RWPE1 (cell line): Measurements from ENCODE around the gene ARHGAP35.

Source experiments
- CTCF ChIA-PET: fragments of 350-600 bp; sonication (Branson Sonifier 250); formaldehyde crosslinking; extraction: SDS; loops from one replicate; lab custom pipeline; 2021; lab: Yijun Ruan, JAX
- POLR2A ChIA-PET: fragments of 400-600 bp; formaldehyde crosslinking; extraction: SDS; loops from one replicate; lab custom pipeline; 2020; ENCODE audit warnings: antibody characterized with exemption; ENCODE audit not compliant: low non-redundant PET; lab: Yijun Ruan, JAX
- DNase-seq: peaks from one replicate; pipeline ENCODE4 v3.0.0; 2012; ENCODE audit warnings: low spot score
- H3K27ac ChIP-seq: fragments of 450-650 bp; 2 replicates; pipeline ENCODE4 v1.5.1; 2017
- TF ChIP-seq, protein P1 (sequence below): fragments of 450-650 bp; conservative IDR thresholded peaks from 2 replicates; pipeline ENCODE4 v1.5.1; 2017; ENCODE audit warnings: low read depth, mild to moderate bottlenecking

The ARHGAP35 gene

DNA sequence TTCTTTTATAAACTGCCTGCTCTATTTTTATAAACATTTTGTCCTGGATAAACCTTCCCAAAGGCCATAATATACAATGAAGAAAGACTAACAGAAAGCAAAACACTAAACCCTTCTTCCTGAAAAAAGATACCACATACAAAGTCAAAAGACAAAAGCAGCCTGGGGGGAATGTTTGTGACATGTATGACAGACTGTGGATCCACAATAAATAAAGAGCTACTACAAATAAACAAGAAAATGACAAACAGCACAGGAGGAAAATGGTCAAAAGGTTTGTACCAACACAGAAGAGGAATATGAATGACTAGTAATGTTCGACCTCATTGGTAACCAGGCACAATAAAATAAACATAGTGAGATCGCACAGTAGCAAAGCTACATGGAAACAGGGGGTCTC lies 29.9 kb upstream of the ARHGAP35 start:
- TF ChIP-seq, protein P1, sequence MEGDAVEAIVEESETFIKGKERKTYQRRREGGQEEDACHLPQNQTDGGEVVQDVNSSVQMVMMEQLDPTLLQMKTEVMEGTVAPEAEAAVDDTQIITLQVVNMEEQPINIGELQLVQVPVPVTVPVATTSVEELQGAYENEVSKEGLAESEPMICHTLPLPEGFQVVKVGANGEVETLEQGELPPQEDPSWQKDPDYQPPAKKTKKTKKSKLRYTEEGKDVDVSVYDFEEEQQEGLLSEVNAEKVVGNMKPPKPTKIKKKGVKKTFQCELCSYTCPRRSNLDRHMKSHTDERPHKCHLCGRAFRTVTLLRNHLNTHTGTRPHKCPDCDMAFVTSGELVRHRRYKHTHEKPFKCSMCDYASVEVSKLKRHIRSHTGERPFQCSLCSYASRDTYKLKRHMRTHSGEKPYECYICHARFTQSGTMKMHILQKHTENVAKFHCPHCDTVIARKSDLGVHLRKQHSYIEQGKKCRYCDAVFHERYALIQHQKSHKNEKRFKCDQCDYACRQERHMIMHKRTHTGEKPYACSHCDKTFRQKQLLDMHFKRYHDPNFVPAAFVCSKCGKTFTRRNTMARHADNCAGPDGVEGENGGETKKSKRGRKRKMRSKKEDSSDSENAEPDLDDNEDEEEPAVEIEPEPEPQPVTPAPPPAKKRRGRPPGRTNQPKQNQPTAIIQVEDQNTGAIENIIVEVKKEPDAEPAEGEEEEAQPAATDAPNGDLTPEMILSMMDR = no peak
- CTCF ChIA-PET = interaction anchor here (0.6 to 1.0 kb wide), 2 partner anchors 9 to 15 kb away, joined by 4 read pairs; no protein-coding TSS in a partner anchor
- DNase-seq = no peak
- POLR2A ChIA-PET = interaction anchor here (0.7 kb wide), 1 partner anchor 101 kb away, joined by 5 read pairs; no protein-coding TSS in a partner anchor
- H3K27ac ChIP-seq = no peak overlapping the region

DNA sequence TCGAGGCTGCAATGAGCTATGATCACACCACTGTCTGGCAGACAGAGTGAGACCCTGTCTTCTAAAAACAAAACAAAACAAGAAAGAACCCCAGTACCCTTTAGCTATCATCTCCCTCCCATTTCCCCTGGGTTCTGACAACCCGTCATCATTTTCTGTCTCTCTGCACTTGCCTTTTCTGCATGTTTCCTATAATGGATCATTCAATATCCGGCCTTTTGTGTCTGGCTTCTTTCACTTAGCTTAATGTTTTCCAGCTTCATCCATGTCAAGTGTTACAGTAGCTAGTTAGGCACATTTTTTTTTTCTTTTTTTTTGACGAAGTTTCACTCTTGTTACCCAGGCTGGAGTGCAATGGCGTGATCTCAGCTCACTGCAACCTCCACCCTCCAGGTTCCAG lies 26.7 kb upstream of the ARHGAP35 start:
- POLR2A ChIA-PET = interaction anchor here (0.6 kb wide), 1 partner anchor 46 kb away, joined by 3 read pairs; no protein-coding TSS in a partner anchor
- DNase-seq = no peak
- peak overlapping the region; percentile 33 for H3K27ac ChIP-seq
- TF ChIP-seq, protein P1 = no peak
- CTCF ChIA-PET = interaction anchor here (0.6 to 0.7 kb wide), 2 partner anchors 23 to 429 kb away, joined by 4 to 5 read pairs; no protein-coding TSS in a partner anchor

DNA sequence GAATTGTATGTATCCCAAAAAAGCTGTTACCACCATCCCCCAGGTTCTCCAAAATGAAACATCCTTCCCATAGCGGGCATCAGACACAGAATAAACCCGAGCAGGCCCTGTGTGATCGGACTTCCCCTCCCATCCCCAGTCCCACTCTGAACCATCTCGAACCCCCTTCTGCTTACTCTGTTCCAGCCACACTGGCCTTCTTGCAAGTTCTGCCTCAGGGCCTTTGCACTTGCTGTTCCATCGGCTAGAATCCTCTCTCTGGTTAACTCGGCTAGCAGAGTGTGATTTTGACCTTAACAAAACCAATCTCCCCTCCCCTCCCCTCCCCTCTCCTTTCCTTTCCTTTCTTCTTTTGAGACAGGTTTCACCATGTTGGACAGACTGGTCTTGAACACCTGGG lies 25.8 kb upstream of the ARHGAP35 start:
- no peak overlapping the region for H3K27ac ChIP-seq
- DNase-seq = no peak
- TF ChIP-seq, protein P1 = no peak
- ChIA-PET POLR2A (no interaction called here), CTCF (no interaction called here)

DNA sequence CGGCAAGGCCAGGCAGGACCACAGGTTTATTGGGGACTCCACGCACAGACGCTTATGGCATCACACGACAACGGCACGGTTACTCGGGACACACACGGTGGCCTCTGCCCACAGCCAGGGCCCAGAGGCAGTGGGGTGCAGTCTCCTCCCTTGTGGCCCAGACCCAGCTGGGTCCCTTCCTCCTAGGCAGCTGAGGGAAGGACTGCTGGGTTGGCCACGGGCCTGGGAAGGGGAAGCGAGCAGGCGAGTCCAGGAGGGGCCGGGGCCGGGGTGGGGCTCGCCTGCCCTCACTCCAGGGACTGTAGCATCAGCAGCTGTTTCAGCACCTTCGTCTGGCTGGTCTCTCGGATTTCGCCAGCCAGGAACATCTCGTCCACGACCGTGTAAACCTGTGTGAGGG lies 22.6 kb upstream of the ARHGAP35 start:
- ChIA-PET POLR2A (no interaction called here), CTCF (no interaction called here)

DNA sequence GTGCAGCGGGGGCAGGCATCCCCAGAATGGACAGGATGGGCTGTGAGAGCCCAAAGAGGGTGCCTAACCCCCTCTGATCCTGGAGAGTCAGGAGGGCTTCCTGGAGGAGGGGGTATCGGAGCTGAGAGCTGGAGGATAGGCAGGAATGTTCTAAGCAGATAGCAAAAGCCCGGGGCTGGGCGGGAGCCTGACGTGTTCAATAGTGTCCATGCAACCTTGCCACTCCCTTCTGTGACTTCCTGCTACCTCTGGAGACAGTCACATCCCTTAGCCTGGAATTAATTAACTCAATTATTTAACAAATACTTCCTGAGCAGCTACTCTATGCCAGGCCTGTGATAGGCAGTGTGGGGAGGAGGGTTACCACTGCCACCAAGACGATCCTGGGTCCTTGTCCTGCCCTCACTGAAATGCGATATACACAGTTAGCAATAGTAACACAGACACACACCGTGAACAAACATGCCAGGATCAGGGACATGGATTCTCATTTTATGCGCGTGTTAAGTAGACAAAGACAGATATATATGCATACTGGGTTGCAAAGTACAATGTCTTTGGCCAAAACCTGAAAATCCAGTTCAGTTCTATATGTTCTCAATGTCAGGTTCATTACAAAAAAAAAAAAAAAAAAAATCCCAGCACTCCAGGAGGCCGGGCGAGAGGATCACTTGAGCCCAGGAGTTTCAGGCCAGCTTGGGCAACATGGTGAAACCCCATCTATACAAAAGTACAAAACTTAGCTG lies 20.9 kb upstream of the ARHGAP35 start:
- H3K27ac ChIP-seq = peak overlapping the region; percentile 70
- ChIA-PET CTCF (interaction anchor here (0.6 to 3.4 kb wide), 26 partner anchors 9 to 692 kb away, joined by 3 to 52 read pairs (median 4); partner anchors contain the start of genes IGFL2 and SLC1A5), POLR2A (interaction anchor here (0.6 to 1.1 kb wide), 5 partner anchors 11 to 404 kb away, joined by 3 to 6 read pairs (median 4); partner anchors contain the start of genes AP2S1 and SLC1A5)
- TF ChIP-seq, protein P1 = no peak
- no peak for DNase-seq

More for the DNA sequence above, 22.6 kb upstream of the ARHGAP35 start:
- TF ChIP-seq, protein P1 = no peak
- peak overlapping the region; percentile 70 for H3K27ac ChIP-seq
- DNase-seq = no peak

DNA sequence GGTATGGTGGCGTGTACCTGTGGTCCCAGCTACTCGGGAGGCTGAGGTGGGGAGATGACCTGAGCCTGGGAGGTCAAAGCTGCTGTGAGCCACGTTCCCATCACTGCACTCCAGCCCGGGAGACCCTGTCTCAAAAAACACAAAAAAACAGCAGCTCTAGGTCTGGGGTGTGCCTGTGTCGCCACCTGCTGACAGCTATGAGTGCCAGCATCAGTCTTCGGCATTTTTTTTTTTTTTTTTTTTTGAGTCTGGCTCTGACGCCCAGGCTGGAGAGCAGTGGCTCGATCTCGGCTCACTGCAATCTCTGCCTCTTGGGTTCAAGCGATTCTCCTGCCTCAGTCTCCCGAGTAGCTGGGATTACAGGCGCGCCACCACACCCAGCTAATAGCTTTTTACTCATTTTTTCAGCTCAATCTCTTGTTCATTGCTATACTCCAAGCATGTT lies 20.3 kb upstream of the ARHGAP35 start:
- TF ChIP-seq, protein P1 = peak; percentile 90
- ChIA-PET POLR2A (interaction anchor here (0.6 to 1.2 kb wide), 6 partner anchors 13 to 404 kb away, joined by 3 to 6 read pairs (median 4); partner anchors contain the start of gene SLC1A5), CTCF (interaction anchor here (0.6 to 3.4 kb wide), 27 partner anchors 10 to 692 kb away, joined by 3 to 52 read pairs (median 4); partner anchors contain the start of genes IGFL2 and SLC1A5)
- no peak for DNase-seq
- peak overlapping the region; percentile 70 for H3K27ac ChIP-seq
